ENCODE results near the gene CSN3. TPM values are rescaled to one million over a fixed set of nuclear protein-coding genes. Genes with fewer than 3 reads are reported as not detected.

The CSN3 gene
- total and polyA plus RNA-seq, 10 of the 15 experiments (the other 5 are each of a cell fraction or from before 2014, with no cell fraction given): not detected

DNA sequence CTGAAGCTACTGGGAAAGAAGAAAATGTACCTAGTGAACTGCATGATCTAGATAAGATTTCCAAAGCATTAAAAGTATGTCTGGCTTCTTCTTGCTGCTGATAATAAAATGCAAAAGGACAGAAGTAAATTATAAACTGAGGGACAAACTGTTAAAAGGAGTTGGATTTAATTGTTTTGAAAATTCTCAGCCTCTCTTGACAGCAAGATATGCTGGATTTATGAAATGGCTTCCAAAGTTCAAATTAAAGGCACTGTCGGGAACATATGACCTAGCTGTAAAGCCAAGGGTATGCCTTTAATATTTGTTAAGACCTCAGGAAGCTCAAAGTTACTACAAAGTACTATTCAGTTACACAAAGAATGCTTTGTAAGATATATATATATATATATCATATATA is 46.3 kb downstream of the CSN3 start:
- WGBS (ENCODE audit: insufficient coverage, insufficient replicate concordance, low lambda C conversion rate, missing lambda C conversion rate): 38% methylated on average over 1 of the region's 1 CpG
- ChIA-PET CTCF (interaction anchor here (0.9 kb wide), 1 partner anchor 18 kb away, joined by 4 read pairs; no protein-coding TSS in a partner anchor), SMC1A (ENCODE audit: uncharacterized antibody, unreplicated experiment) (interaction anchor here (0.9 kb wide), 1 partner anchor 25 kb away, joined by 6 read pairs; no protein-coding TSS in a partner anchor), RAD21 (ENCODE audit: unreplicated experiment) (no interaction called here), POLR2A (no interaction called here)
- no peak for FAIRE-seq
- Histone ChIP-seq H3K9me3 (replicated peaks; ENCODE audit: control insufficient read depth, insufficient read depth, low read length) (no peaks in the 10 kb centered on the region), H3K27me3 (replicated peaks in 1 of 2; ENCODE audit: control insufficient read depth in 2 of 2, insufficient read depth in 2 of 2, low read length in 1 of 2) (no peaks in the 10 kb centered on the region), H2AFZ (ENCODE audit: control insufficient read depth, low read depth, low read length) (no peak overlapping the region), H3K79me2 (ENCODE audit: control insufficient read depth, insufficient read depth, low read length) (no peaks in the 10 kb centered on the region), H3K4me2 (ENCODE audit: control insufficient read depth, insufficient read depth) (no peak overlapping the region), H3K27ac (ENCODE audit: control insufficient read depth, insufficient read depth) (no peak overlapping the region), H3K9ac (ENCODE audit: control insufficient read depth, insufficient read depth, low read length) (no peak overlapping the region), H4K20me1 (ENCODE audit: control insufficient read depth, insufficient read depth) (no peaks in the 10 kb centered on the region), H3K36me3 (ENCODE audit: control insufficient read depth in 2 of 2, insufficient read depth in 2 of 2, low read length in 1 of 2) (no peaks in the 10 kb centered on the region), H3K4me3 (no peak overlapping the region), H3K4me1 (ENCODE audit: control insufficient read depth, insufficient read depth, low read length) (no peaks in the 10 kb centered on the region)
- BruUV-seq (replicated peaks): no TSS peak
- DNase-seq (ENCODE audit: low read depth, low spot score): no peak
- in situ Hi-C loops (cut with MboI) (no loop called here), intact Hi-C loops (cut with micrococcal nuclease; ENCODE audit: unreplicated experiment) (no loop called here)
- ATAC-seq: no peak
- no peak for TF ChIP-seq MXI1 (IDR thresholded peaks at IDR 0.05; ENCODE audit: low read depth, low read length)
- TF ChIP-seq, protein P1, sequence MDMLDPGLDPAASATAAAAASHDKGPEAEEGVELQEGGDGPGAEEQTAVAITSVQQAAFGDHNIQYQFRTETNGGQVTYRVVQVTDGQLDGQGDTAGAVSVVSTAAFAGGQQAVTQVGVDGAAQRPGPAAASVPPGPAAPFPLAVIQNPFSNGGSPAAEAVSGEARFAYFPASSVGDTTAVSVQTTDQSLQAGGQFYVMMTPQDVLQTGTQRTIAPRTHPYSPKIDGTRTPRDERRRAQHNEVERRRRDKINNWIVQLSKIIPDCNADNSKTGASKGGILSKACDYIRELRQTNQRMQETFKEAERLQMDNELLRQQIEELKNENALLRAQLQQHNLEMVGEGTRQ (IDR thresholded peaks at IDR 0.05; ENCODE audit: borderline replicate concordance, low read depth, low read length): no peak
- TF ChIP-seq PML (IDR thresholded peaks at IDR 0.05; ENCODE audit: low read length): no peak
- no peak for TF ChIP-seq NR2C2 (IDR thresholded peaks at IDR 0.05; ENCODE audit: borderline replicate concordance, control insufficient read depth, insufficient read length, low read depth)
- TF ChIP-seq, protein P2, sequence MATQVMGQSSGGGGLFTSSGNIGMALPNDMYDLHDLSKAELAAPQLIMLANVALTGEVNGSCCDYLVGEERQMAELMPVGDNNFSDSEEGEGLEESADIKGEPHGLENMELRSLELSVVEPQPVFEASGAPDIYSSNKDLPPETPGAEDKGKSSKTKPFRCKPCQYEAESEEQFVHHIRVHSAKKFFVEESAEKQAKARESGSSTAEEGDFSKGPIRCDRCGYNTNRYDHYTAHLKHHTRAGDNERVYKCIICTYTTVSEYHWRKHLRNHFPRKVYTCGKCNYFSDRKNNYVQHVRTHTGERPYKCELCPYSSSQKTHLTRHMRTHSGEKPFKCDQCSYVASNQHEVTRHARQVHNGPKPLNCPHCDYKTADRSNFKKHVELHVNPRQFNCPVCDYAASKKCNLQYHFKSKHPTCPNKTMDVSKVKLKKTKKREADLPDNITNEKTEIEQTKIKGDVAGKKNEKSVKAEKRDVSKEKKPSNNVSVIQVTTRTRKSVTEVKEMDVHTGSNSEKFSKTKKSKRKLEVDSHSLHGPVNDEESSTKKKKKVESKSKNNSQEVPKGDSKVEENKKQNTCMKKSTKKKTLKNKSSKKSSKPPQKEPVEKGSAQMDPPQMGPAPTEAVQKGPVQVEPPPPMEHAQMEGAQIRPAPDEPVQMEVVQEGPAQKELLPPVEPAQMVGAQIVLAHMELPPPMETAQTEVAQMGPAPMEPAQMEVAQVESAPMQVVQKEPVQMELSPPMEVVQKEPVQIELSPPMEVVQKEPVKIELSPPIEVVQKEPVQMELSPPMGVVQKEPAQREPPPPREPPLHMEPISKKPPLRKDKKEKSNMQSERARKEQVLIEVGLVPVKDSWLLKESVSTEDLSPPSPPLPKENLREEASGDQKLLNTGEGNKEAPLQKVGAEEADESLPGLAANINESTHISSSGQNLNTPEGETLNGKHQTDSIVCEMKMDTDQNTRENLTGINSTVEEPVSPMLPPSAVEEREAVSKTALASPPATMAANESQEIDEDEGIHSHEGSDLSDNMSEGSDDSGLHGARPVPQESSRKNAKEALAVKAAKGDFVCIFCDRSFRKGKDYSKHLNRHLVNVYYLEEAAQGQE (IDR thresholded peaks at IDR 0.05; ENCODE audit: low read depth, low read length): no peak
- TF ChIP-seq CREM (IDR thresholded peaks at IDR 0.05; ENCODE audit: low read depth): no peak
- no peak for TF ChIP-seq RELA (IDR thresholded peaks at IDR 0.05; ENCODE audit: borderline replicate concordance, partially characterized antibody)
- TF ChIP-seq LARP7 (IDR thresholded peaks at IDR 0.05): no peak
- TF ChIP-seq, protein P3, sequence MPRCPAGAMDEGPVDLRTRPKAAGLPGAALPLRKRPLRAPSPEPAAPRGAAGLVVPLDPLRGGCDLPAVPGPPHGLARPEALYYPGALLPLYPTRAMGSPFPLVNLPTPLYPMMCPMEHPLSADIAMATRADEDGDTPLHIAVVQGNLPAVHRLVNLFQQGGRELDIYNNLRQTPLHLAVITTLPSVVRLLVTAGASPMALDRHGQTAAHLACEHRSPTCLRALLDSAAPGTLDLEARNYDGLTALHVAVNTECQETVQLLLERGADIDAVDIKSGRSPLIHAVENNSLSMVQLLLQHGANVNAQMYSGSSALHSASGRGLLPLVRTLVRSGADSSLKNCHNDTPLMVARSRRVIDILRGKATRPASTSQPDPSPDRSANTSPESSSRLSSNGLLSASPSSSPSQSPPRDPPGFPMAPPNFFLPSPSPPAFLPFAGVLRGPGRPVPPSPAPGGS (IDR thresholded peaks at IDR 0.05; ENCODE audit: borderline replicate concordance, insufficient read depth, low read depth, low read length, poor library complexity, severe bottlenecking): no peak

Data from GM12878 (cell line).